Activated CD4-positive, alpha-beta T cell treated with anti-CD3 and anti-CD28 coated beads for 24 hours (primary cell): Measurements from ENCODE around the gene KIAA0513.
A peak's percentile ranks its signal among the peaks of the same experiment; 100 is the strongest.
"Not testable (repeated sequence)": the region's sequence is repeated elsewhere in the genome, so short reads cannot be mapped to it uniquely, and the experiment has no call there.

Experiments used
- DNase-seq, 2 donors: peaks; one replicate each; pipeline ENCODE4 v3.0.0-alpha.2; 2020; ENCODE audit warnings: low read depth in 2 of 2

KIAA0513 gene

DNA sequence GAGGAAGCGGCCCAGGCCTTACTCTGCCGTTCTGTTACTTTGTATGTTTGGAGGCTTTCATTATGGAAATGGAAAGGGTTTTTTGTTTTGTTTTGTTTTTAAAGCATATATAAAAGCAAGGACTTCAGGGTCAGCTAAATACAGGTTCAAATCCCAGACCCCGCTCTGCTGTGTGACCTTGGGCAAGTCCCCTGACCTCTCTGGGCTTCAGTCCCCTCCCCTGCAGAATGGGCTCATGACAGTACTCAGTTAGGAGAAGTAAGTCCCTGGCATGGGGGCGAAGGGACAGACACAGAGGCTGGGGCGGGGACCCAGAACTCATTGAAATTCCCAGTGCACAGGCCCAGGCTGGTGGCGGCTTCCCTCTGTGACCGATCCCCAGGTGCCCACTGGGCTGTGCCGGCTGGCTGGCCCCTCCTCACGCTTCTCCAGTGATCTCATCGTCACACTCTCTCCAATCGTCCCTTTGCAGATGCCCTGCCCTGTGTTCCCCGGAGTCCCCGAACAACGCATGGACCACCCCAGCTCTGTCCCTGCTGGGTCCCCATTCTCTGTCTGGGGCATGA, 85.7 kb downstream of the KIAA0513 start:
- no peak for DNase-seq

DNA sequence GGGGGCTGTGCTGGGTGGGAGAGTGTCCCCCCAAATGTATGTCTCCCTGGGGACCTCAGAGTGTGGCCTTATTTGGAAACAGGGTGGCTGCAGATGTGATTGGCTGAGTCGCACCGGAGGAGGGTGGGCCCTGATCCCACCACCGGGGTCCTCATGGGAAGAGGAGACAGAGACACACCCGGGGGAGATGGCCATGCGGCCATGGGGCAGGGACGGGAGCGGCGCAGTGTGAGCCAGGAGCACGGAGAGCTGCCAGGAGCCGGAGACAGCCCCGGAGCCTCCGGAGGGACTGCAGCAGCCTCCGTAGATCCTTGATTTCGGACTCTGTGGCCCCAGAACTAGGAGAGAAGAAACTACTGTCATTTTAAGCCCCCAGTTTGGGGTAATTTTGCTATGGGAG, 86.3 kb downstream of the KIAA0513 start:
- no peak for DNase-seq

DNA sequence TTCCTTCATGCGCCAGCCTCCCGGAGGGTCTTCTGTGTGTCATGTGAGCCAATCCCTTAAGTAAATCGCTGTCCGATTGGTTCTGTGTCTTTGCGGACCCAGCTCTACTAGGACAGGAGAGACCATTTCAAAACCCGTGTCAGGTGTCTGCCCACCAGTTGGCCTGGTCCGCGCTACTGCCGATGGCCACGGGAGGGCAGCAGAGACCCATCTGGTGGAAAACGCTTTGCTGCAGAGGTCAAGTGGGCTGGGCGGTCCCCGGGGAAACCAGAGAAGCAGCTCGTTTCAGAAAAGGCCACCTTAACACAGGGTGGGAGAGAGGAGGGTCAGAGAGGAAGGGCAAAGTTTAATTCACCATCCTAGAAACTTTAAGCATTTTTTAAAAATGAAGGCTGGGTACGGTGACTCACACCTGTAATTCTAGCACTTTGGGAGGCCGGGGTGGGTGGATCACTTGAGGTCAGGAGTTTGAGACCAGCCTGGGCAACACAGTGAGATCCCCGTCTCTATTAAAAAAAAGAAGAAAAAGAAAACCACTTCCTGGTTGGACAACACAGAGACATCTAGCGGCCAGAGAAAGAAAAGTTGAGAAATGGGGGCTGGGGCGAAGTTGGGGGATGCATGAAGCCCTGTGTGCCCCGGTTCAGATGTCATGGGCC, 87.4 kb downstream of the KIAA0513 start:
- peak; percentile 81 to 89 for DNase-seq

DNA sequence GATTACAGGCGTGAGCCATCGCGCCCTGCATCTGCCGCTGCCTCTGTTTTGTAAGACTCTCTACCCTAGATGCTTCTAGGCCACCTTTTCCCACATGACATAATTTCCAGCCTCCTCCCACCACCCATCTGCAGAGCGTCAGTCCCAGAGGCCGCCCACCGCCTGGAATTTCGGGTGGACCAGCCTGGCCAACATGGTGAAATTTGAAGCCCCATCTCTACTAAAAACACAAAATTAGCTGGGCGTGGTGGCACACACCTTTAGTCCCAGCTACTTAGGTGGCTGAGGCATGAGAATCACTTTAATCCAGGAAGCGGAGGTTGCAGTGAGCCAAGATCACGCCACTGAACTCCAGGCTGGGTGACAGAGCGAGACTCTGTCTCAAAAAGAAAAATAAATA, 89.8 kb downstream of the KIAA0513 start:
- no peak for DNase-seq

DNA sequence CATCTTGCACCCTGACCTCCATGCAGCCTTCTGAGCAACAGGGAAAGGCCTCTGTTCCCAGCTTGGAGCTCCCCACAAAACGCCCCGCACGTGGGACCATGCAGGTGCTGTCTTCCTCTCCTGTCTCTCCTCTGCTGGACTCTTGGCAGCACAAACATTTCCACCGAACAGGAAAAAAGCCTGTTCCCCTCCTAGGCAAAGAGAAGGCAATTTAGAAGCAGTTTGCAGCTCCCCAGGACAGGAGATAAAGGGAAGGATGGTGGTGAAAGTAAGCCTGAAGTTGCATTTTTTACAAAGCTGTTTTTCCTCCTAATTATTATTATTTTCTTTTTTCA, 92.4 kb downstream of the KIAA0513 start:
- no peak for DNase-seq

DNA sequence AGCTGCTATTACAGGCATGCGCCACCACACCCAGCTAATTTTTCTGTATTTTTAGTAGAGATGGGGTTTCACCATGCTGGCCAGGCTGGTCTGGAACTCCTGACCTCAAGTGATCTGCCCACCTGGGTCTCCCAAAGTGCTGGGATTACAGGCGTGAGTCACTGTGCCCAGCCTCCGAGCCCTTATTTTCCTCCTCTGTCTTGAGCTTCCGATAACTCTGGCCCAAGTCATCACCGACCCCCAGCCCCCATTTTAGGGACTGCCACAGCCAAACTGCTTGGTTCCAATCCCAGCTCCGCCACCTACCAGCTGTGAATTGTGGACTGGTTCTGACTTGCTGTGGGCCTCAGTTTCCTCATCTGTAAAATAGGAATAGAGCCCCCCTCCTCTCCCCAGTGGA, 95.8 kb downstream of the KIAA0513 start:
- not testable (repeated sequence) for DNase-seq

DNA sequence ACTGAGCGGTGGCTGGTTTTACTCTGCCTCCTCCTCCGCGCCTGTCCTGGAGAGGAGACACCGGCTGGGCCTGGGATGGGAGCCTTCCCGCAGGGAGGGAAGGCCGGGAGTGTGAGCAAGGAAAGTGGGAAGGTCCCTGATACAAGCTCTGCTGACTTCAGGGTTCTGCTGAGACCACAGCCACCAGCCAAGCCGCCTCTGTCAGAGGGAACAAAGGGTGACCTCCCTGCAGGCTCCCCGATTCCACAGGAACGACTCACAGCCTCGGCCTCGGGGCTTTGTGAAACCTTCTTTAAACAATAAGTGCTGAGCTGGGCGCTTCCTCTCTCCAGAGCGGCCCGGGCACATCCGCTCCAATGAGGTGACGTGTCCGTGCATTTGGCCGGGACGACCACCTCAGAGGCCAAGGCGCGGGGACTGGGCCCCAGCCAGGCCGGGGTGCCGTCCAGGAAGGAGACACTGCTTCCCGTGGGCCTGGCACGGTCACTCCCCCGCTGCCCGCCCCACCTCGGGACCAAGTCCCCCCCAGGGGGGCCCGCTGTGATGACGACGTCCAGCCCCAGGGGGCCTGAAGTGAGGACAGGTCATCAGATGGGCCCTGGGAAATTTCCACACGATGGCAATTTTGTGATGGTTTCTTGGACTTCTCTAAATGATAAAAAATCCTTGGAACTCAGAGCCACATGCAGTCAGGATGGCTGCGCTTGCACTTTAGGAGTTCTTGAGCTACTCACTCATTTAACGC, 96.5 kb downstream of the KIAA0513 start:
- no peak for DNase-seq

DNA sequence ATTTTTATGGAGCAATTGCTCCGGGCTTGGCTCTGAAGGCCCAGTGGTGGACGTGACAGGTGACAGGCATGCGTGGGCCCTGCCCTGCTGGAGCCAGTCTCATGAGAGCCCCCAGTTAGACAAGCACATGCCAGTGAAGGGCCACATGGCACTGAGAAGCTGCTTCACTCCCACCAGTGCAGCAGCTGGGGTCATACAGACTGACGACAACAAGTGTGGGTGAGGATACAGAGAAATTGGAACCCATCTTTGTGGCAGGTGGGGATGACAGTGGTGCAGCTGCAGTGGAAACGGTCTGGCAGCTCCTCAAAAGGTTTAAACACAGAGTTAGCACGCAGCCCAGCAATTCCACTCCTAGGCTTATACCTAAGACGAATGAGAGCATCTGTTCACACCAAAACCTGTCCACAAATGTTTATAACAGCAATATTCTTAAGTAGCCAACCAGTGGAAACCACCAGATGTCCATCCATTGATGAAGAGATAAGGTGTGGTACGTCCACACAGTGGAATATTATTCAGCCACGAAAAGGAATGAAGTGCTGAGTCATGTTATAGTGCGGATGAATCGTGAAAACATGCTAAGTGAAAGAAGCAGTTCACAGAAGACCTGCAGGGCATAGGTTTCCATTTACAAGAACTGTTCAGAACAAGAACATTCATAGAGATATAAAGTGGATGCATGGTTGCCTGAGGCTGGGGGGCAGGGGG, 97.2 kb downstream of the KIAA0513 start:
- DNase-seq: no peak

DNA sequence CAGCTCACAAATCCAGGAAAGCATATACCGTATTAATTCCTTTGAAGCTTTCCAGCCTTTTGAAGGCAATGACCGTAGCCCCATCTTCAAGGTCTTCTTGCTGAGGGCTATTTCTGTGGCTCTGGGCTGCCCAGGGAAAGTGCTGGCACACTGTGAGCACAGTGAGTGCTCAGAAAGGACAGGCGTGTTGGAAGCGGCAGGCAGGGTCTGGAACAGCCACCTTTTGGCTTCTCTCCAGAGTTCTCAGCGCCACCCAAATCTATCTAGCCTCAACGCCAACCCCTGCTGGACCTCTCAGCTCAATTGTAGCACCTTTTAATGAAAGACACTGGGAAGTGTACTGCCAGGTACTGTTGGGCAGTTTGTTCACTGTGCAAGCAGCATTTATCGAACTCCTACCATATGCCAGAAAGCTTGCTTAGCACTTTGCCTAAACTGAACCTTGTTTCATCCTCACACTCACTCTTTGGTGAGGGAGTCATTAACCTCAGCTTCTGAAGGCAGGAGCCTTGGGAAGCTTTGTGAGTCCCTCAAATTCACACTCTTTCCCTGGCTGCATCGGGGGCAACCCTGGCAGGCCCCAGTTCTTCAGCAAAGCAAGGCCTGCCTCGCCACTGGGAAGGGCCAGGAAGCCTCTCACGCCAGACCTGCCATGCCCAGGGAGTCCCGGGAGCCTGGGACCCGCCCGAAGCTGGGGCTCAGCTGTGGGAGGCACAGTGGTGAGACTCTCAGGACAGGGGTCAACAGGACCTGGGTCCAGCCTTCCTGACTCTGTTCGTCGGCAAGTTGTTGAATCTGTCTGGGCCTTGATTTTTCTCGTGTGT, 98.2 kb downstream of the KIAA0513 start:
- no peak for DNase-seq

DNA sequence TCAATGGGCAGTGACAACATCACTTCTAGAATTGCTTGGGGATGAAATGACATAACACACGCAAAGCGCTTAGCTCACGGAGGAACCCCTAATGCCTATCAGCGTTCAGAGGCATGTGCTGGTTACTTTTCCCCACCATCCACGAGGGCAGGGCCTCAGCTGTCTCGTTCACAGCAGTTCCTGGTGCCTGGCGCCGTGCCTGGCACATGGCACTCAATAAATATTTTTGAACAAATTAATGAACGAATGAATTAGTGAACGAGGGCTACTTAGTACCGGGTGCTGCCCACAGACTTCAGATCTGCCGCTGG, 98.8 kb downstream of the KIAA0513 start:
- DNase-seq: no peak

DNA sequence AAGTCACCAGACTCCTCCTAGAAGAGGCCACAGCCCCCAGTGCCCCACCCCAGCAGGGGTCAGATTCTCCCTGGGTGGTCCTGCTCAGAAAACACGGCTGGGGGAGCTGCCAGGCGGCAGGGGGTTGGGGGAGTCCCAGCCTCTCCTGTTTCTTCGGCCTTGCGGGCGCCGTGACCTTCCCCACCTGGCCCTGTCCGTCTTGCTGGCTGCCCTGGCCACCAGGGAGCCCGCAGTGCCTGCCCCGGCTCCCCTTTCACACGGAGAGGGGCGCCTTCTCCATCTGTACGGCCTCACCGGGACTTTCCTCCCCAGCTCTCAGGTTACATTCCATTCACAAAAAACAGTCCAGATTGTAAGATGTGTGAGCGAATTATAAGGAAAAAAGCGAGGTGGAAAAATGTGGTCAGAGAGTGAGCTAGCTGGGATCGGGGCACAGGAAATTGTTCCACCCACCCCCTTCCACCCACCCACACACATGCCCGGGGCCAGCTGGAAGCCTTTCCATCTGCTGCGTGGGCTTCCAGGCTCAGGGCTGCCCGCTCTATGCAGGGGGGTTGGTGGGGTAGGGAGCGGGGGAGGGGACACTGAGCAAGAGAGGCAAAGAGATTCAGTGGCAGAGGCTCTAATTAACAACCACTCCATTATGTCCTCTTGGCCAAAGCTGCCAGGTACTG, 99.2 kb downstream of the KIAA0513 start:
- DNase-seq: peak in 1 of 2 donors; percentile 28

DNA sequence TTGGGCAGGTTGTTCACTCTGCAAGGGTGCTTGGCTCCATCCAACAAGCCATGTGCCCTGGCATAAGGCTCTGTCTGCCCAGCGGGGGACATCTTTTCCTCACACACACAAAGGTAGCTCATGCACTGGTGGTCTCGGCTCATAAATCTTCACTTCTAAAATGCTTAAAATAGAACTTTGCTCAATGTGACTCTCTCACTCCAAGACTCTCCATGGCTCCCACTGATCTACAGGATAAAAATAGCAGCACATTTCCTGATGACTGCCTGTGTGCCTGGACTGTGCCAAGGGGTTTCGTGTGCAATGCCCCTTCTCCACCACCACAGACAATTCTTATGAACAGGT, 99.8 kb downstream of the KIAA0513 start:
- DNase-seq: no peak

DNA sequence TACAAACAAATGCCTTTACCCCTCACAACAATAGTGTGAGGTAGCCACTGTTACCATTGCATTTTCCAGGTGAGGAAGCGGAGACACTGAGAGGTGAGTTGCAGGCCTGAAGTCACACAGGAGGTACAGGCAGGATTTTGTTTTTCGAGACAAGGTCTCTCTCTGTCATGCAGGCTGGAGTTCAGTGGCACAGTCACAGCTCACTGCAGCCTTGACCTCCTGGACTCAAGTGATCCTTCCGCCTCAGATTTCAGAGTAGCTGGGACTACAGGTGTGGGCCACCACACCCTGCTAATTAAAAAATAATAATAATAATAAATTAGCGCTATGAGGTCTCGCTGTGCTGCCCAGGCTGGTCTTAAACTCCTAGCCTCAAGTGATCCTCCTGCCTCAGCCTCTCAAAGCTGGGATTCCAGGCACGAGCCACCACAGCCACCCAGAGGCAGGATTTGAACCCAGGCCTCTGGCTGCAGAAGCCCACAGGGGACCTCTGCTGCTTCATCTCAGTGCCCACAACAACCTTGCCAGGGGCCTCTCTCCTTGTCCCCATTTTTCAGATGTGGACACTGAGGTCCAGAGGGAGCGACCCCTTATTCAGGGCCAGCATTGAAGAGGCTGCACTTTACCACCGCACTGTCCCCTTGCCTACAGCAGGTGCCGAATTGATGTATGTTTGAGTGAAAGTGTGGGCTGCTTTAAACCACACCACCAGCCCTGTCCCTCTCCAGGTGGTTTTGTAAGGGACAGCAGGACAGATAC, 100.7 kb downstream of the KIAA0513 start:
- DNase-seq: no peak

DNA sequence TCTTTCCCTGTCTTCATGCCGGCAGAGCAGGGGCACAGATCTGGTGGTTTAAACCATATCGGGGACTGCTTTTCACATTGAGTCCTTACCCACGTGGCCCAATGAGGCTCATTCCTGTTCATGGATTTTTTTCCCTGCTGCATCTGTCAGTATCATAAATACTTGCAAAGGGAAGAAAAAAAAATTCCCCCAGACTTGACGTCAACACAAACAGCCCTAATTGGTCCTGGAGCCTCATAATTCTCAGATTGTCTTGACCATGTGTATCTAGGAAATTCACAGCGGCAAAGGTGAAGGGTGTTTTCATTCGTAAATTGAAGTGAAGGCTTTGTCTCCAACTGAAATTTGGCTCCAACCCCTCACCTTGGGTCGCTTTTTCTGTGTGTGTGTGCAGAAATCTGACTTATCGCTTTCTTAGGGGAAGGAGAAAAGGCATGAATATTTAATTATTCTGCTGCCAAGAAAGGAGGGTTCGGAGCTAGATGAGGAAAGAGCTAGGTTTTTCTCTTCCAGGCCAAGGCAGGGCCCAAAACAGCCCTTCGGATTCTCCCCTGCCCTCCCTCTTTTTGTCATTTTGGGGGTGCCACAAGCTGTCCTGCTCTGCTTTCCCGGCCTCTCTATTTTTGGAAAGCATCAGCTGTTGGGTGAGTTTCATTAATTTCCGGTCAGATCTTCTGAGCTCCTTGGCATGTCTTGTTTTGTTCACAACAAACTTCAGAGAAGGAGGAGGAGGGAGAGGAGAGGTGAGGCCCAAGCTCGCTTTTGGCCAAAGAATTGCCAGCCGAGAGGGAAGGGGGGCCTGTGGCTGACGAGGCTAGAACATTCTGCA, 102.5 kb downstream of the KIAA0513 start:
- no peak for DNase-seq

DNA sequence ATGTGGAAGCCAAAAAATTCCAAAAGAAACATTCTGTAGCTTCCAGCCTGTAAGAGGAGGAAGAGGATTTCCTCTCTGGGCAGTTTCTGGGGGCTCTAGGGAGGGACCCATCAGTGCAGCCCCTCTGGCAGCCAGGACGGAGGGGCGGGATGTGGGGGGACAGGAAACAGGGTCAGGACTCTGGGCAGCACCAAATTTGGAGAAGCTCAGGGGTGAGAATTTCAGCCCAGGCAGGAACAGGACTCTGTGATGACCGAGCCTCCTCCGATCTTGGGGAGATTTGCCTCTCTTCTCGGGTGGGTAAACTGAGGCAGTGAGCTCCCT, 103.1 kb downstream of the KIAA0513 start:
- no peak for DNase-seq

DNA sequence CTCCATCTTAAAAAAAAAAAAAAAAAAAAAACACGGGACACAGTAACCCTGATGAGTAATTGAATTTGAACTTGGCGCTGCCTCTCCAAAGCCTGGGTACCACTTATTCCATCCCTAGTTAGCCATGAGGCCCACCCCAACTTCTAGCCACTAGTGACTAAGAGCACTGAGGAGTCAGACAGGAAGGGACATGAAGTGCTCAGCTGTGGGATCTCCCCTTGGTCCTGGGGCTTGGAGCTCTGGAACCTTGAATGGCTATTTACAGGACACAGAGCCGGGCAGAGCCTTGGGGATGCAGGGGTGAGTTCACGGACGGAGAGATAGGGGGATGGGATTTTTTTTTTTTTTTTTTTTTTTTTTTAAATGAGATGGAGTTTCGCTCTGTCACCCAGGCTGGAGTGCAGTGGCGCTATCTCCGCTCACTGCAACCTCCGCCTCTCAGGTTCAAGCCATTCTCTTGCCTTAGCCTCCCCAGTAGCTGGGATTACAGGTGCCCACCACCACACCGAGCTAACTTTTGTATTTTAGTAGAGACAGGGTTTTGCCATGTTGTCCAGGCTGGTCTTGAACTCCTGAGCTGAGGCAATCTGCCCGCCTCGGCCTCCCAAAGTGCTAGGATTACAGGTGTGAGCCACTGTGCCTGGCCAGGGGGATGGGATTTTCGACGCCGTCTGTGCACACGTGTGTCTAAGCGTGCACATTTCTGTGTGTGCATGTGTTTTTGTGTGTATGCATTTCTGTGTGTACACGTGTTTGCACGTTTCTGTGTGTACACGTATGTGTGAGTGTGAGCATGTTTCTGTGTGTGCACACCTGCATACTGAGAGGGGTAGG, 105.1 kb downstream of the KIAA0513 start:
- DNase-seq: no peak

DNA sequence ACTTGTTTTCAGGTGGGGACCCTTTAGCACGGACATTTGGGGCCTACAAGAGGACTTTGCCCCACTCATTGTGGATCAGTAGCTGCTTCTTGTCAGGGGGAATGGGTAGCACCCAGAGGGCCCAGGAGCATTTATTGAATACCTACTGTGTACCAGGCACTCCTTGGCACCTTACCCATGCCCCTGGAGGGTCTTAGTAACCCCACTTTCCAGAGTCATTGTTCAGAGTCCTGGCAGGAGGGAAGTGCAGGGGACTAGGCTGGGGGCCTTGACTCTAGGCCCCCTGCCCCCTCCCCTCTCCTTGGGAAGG, 105.7 kb downstream of the KIAA0513 start:
- no peak for DNase-seq

DNA sequence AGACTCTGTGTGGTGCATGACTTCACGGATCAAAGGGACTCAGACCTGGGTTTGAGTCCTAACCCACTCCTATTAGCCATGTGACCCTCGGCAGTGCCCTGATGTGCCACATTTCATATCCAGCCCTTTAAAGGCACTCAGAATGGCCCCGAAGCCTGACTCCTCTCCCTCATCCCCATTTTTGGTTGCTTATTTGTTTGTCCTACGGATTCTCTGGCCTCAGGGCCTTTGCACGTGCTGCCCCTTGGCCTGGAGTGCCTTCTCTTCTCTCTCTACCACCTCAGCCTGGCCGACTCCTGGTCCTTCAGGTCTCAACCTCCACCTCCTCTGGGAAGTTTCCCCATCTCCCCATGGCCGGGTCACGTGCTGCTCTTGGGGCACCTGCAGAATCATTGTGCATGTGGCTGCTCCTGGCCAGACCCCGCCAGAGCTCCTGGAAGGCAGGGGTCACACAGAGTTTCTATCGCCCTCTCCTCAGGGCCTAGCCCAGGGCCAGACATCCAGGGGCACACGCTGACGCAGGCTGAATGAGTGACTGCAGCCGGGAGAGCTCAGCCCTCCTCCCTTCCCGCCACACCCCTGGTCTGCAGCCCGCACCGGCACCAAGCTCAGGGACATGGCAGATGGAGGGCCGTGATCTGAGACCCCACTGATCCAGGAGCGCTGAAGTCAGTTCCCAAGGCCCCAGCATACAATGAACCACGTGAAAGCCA, 106.6 kb downstream of the KIAA0513 start:
- DNase-seq: no peak

DNA sequence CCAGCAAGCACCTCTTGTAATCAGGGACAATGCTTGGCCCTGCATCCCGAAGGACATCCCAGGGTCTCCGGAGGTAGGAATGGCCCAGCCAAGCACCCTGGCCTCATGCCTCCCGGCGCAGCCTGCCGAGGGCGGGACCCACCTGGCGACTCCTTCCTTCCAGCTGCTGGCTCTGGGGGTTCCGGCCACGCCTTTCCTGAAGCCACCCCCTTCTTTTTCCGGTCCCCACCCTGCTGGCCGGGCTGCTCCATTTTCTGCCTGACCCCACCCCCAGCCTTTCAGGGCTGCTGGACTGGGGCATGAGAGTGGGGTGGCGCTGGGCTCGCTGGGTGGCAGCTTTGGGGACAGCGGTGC, 107.2 kb downstream of the KIAA0513 start:
- DNase-seq: no peak
